DMS153 (cell line): ENCODE results near the gene GABRG3.
"Not testable (repeated sequence)": the region's sequence is repeated elsewhere in the genome, so short reads cannot be mapped to it uniquely, and the experiment has no call there.

ENCODE experiments used
- DNase-seq: peaks from one replicate; lab custom pipeline; 2025; lab: John Stamatoyannopoulos, UW

Gene GABRG3

DNA sequence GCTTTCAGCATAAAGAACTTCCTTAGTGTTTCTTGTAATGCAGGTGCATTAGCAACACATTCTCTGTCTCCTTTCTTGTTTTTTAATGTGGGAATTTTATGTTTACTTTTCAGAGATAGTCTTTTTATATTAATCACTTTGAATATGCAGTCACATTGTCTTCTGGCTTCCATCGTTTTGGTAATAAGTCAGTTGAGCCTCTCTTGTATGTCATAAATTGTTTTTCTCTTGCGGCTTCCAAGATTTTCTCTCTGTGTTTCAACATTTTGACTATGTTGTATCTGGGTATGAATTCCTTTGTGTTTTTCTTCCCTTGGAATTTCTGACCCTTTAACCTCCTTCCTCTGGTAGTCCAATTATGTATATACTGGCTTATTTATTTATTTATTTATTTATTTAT, 25.3 kb downstream of the GABRG3 start:
- DNase-seq = no peak

DNA sequence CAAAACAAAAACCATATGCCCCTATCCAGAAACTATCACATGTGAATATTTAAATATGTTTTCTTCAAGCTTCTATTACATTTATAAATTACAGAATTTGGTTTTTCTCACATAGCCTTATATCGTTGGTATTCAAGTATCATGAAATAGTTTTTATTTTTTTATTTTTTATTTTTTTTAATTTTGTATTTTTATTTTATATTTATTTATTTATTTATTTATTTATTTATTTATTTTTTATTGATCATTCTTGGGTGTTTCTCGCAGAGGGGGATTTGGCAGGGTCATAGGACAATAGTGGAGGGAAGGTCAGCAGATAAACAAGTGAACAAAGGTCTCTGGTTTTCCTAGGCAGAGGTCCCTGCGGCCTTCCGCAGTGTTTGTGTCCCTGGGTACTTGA, 32.0 kb downstream of the GABRG3 start:
- DNase-seq = not testable (repeated sequence)

DNA sequence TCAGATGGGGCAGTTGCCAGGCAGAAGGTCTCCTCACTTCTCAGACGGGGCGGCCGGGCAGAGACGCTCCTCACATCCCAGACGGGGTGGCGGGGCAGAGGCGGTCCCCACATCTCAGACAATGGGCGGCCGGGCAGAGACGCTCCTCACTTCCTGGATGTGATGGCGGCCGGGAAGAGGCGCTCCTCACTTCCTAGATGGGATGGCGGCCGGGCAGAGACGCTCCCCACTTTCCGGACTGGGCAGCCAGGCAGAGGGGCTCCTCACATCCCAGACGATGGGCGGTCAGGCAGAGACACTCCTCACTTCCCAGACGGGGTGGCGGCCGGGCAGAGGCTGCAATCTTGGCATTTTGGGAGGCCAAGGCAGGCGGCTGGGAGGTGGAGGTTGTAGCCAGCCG, 33.2 kb downstream of the GABRG3 start:
- DNase-seq = not testable (repeated sequence)

DNA sequence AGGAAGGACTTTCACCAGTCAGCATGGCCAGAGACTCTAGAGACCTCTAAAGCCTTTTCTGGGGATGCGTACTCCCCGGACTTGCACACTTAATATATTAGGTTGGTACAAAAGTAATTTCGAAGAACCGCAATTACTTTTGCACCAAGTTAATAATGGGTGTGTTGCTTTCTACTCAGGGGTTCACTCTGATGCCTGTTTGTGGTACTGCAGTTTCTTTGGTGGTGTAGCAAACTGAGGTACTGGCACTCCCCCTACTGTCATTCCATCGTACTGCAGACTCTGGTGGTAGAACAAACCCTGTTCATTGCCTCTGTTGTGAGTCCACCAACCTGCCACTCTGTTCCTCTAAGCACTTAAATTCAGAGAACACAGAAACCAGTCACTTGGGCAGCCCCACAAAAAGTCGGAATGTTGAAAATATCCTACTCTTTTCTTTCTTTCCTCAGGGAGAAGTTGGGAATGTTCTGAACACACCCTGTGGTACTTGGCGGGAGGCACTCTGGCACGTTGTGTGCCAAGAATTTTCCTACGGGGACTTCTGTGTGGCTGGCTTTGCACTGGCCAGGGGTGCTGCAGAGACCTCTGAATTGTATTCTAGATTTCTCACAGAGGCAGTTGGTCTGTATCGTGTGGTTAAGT, 46.3 kb downstream of the GABRG3 start:
- DNase-seq = peak; percentile 36

DNA sequence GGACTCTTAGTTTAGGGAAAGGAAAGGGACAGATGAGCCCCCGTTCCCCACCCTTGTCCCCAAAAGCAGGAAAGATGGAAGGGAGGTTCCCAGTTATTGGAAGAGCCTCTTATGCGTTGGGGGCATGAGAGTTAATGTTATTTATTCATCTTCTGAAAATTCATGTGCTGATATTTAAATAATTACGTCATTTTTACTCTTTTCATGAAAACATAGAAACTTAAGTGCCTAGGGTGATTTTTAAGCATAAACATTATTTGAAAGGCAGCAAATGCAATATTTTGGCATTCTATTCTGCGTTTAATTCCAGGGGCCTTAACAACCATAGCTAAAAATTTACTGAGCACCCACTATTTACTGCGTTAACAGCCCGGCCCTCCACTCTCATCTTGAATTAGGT, 48.7 kb downstream of the GABRG3 start:
- DNase-seq = no peak

DNA sequence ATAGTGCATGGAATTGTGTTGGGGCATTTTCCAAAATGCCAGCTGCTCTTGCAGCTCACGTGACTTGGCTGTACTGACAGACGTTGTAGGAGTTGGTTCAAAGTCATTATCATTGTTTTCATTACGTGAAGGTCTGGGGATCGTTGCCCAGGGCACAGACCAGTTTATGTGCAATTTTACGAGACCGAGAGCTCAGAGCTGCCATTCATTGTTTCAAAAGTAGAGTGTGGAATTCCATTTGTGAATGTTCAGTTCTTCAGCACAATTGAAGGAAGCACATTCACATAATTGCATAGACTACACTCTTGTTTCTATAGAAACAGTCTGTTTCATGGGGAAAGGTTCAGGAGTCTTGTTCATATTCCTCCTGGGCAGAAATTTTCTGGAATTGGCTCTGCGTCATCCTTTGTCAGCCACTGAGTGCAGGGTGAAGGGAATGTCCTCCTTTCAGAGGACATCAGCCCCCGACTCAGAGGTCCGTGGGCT, 54.5 kb downstream of the GABRG3 start:
- DNase-seq = no peak

DNA sequence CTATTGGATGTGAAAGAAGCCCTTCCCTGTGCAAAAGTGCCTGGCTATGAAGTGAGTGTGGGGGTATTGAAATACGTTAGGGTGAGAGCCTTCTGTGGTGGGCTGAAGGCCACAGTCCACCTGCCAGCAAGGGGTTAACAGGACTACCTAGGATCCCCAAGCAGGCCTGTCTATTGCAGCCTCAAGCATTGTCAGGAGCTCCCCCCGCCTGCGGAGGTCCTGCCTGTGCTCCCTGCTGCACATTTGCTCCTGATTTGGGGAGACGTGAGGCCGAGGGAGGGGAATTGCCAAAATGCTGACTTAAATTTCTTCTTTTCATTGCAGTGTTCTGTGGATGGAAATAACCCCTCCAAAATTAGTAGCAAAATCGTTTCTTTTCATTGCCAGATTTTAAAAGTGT, 56.2 kb downstream of the GABRG3 start:
- DNase-seq = no peak

DNA sequence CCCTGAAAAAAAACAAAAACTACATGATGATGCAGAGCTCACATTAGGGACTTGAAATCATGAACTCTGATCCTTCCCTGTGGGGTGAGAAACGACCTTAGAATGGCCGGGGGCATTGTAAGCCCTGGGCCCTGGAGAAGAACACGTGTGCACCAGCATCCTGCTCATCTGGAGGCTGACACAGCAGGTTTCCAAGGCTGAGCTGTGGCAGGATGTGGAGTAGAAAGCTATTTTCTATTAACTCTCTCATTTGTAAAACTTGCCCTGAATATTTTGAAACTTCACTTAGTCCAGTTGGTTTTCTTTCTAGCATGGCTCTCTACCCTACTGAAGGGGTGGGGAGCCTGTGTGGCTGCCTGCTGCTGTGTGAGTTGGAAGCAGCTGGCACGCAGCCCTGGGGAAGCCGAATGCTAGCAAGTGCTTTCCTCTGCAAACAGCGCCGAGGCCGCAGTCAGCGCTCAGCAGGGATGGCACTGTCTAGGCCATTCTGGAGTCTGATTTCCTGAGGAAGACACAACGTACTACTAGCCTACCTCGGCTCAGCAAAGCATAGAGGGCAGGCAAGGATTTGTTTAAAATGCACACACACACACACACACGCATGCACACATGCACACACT, 58.0 kb downstream of the GABRG3 start:
- DNase-seq = peak; percentile 6

DNA sequence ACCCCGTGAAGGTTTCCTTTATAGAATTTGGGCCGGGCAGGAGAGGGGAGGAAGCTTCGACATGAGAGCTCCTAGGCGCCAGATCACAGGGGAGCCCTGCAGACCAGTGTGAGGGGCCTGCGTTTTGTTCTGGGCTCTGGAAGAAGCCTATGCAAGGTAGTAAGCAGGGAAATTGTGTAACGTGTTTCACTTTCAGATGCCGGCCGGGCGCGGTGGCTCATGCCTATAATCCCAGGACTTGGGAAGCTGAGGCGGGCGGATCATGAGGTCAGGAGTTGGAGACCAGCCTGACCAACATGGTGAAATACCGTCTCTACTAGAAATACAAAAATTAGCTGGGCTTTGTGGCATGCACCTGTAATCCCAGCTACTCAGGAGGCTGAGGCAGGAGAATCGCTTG, 65.2 kb downstream of the GABRG3 start:
- no peak for DNase-seq

DNA sequence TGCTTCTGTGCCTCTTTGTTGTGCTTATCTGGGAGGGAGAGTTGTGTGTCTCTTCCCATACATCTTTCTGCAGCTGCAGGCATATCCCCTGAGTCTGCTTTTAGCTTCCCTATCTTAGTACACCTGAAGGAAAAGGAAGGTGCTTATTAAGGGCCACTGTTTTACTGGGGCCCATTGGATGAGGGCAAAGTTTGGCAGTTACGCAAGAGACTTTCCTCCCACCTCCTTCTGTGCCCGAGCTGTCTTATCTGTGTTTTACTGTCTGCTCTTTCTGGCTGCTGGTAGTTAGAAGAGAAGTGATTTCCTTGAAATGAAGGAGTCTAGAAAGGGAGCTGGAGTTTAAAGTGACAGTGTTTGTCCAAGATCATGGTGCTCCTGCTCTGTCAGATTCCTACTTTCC, 66.5 kb downstream of the GABRG3 start:
- no peak for DNase-seq

DNA sequence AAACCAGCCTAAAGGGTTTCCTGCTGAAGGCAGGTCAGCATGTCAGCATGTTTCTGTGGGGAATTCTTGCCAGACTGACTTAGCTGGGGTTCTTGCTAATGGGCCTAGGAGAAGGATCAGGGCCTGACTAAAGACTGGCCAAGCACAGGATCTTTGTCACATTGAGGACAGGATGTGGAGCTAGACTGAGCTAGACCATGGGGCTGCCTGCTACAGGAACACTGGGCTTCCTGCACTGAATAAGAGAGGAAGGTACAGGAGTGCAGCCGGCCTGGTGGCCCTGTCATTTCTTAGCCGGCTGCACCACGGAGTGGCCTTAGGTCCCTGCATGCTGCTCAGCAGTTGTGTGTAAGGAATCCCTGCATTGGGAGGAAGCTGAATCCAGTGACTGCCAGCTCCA, 68.2 kb downstream of the GABRG3 start:
- DNase-seq = no peak

DNA sequence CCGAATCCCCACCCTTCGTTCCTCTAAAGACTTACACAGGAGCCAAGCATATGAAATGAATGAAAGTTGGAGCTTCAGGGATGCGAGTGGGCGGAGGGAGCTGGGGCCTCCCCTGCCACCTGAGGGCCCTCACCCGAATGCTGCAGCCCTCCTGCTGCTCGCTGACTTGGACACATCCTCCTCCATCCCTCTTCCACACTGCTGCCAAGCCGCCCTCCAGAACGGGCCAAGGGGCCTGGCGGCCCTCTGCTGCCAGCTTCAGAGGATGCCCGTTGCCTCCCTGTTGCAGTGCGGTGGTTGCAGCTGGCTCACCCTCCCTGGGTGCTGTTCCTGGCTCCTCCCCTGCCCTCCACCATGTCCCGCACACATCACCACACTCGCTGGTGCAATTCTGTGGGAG, 71.2 kb downstream of the GABRG3 start:
- DNase-seq = no peak

DNA sequence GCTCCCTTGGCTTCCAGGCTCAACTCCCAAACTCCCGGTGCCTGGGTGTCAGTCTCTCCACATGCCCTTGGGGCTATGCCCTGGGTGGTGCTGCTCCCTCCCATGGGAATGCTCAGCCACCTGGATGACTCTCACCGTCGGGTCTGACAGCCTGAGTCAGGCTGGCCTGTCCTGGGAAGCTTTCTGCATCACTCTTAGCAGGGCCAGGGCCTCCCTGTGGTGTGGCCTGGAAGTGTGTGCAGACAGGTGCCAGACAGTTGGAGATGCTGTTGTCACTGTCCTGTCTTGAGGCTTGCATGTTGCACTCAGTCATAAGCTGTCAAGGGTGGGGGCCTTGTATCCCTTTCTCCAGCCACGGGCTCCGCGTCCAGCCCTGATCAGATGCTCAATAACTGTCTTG, 71.7 kb downstream of the GABRG3 start:
- DNase-seq = no peak

DNA sequence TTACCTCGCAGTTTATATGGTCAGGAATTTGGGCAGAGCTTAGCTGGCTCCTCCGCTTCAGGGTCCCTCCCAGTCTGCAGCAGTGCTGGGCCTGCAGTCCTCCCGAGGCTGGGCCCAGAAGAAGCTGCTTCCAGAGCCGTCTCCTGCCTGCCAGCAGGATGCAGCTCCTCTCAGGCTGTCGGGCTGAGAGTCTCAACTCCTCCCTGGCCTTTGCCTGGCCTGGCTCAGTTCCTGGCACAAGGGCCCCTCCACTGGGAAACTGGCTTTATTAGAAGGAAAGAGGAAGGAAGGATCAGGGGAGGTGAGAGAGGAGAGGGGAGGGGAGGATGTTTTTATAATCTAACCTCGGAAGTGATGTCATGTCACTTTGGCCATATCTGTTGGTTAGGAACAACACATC, 72.8 kb downstream of the GABRG3 start:
- DNase-seq = no peak

DNA sequence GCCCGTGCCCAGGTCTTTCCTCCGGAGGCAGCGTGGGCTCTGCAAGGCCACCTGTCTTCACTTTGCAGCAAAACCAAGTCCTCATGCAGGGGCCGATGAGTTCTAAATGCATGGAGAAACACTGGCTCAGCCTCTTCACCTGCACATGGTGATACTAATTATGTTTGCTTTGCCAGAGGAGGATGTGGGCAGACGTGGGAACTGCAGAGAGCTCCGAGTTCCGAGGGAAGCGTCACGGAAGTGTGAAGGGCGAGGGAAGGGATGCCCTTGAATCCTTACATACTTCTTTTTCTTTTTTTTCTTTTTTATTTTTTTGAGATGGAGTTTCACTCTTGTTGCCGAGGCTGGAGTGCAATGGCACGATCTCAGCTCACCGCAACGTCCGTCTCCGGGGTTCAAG, 74.8 kb downstream of the GABRG3 start:
- DNase-seq = no peak

DNA sequence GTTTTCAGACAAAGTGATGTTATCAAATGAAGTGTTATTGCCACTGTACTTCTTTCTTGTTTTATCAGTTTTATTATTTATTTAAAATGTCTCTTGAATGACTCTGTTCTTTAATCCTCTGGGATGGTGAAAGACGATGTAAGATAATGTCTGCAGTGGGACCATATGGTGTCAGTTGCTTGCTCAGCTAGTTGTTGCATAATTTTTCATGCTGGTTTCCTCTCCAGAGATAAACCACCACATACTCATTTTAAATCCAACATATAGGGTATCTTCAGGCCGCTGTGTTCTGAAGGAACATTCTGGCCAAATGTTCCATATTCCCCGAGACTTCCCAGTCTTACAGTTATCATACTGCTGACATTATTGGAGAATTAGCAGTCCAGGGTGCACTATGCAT, 75.9 kb downstream of the GABRG3 start:
- DNase-seq = no peak

DNA sequence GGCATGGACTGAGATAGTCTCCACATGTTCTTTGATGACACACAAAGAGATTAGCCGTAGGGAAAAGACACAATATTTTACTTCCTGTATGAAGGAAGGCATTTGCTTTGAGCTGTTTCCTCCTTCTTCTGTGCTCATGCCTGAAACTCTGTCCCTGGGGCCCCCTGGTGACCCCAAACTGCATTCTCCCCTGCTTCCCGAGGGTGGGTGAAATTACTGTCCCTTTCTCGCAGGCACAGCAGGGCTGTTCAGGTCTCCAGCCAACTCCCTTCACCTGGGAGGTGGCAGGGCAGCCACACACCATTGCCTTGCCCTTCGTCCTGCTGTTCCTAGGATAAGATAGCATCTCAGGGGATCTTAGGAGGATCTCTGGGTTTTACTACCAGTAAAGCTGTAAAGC, 79.2 kb downstream of the GABRG3 start:
- no peak for DNase-seq

DNA sequence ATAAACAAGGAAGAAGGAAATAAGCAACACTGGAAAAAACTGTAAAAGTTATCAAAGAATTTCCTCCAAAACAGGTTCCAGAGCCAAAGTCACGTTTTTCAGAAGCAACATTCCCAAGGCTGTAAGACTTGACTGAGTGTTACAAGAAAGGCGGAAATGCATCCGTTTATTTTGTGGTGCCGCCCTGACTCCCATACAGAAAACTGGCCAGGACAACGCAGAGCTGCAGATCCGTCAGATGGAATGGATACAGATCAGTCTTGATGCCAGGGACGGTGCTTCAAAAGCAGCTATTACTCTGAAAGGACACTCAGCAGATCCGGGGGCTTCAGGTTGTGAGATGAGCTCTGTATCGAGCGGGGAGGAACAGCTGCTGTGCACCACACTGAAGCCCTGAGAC, 83.4 kb downstream of the GABRG3 start:
- DNase-seq = no peak

DNA sequence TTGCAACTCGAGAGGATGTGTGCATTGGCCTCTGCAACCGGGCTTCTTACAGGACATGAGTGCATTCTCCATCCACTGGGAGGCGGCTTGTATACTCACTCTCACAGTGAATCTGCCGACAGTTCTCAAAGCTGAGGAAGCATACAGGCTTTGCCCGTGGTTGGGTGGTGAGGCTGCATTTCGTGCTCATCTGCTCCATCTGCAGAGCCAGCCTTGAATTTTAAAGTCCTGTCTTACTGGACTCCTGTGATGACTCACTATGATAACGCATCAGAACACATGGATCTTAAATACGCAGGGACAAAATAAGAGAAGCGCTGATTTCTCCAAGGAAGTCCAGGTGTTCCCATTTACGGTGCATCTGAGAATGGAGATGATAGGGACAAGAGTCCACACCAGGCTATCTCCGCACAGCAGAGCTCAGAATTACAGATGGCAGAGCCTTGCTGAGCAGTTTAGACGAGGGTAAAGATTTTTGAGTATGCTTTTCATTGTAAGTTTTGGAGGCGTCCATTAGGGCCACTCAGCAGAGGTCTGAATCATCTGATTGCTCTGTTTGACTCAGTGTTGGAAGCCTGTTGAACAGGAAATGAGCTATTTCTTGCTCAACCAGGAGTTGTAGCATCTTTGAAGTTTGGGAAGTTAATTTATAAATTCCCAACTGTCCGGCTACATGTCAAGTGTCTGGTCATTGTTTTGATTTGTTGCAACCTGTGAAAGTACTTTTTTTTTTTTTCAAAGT, 87.1 kb downstream of the GABRG3 start:
- no peak for DNase-seq

DNA sequence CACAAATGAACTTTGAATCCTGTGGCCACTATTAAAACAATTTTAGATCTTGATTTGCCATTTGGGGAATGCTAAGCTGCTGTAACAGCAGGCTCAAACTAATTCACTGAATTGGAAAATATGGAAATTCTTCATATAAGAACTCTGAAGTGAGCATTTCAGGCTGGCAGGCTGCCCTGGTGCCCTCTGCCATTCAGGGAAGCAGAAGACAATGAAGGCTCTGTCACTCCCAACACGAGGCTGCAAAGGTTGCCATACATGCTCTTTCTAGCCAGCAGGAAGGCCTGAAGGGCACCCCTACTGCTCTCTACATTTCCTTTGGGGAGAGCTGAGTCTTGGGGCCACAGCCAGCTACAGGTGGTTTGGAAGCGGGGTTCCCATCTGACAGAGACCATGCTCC, 88.0 kb downstream of the GABRG3 start:
- no peak for DNase-seq

DNA sequence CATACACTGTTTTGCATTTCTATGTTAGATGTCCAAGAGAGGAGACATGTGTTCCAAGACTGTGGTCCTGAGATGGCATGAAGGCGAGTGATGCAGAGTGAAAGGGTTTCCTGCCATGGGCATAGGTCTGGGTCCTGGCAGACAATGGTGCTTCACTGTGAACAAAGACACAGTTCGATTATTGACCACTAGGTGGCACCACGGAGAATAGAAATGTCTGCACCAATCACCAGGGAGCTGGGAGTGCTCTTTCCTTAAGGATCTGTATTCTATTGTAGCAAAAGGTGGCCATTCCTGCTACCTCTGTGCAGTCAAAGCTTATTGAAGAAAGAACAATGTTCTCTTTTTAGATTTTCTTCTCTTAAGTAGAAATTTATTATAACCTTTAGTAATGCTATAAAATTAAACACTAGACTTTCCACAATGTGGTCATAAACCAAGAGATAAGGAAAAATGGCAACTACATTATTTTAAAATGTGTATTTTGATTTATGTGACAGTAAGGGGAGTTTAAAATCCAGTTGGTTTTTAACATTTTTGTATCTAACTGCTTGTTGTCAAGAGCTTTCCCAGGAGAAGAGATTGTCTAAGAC, 88.7 kb downstream of the GABRG3 start:
- peak; percentile 18 for DNase-seq

DNA sequence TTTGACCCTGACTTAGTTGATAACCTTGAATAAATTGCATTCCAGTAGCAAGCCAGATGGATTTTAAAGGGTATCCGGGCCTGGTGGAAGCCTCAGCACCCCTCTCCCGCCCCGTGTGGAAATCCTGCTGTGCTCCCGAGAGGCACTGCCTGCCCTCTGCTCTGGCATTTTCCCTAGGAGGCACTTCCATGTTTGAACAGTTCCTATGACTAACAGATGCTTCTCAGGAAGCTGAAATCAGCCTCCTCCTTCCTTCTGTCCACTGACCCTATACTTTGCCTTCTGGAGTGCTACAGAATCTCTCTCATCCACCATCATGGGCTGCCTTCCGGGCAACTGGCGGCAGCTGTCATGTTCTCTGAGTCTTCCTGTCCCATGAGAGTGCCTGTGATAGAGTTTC, 90.8 kb downstream of the GABRG3 start:
- no peak for DNase-seq

DNA sequence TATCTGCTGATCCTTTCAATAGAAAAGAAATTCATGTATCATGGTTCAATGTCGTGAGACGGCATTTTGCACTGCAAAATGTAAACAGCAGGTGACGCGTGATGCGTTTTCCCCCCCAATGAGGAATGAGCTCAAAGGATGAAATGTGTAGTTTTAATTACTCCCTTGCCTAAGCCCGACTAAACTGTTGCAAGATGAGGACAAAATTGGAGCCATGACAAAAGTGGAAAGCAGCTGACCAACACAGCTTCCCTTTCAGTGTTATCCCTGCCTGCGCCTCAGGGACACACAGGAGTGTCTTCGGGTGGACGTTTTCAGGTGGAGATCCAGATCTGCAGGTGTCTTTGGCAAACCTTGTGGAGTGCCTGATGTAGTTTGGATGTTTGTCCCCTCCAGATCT, 92.0 kb downstream of the GABRG3 start:
- no peak for DNase-seq
